Measurements from ENCODE around the gene RNF14.
"Not testable (repeated sequence)": the region's sequence is repeated elsewhere in the genome, so short reads cannot be mapped to it uniquely, and the experiment has no call there.

RNF14 gene

DNA sequence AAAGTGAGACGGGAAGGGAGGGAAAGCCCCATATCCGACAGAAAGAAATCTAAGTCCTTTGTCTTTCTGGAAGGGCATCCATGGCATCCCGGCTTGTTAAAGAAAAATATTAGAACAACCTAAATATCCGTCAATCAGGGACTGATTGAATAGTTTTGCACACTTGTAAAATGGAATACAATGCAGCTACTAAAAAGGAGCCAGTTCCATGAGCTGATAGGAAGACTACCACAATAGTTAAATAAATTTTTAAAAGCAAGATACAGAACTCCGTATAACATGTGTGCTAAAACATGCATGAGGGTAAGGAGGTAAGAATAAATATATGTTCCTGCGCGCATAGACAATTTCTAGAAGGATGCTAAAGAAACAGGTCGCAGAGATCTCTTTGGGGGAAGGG, 56.7 kb downstream of the RNF14 start:
- Mint-ChIP-seq H3K4me3 (peak overlapping the region in 1 of 2 donors; percentile 82), H3K4me1 (peaks cover 7 to 14% of the 10 kb centered on the region in 2 donors), H3K27me3 (peaks cover 12 to 30% of the 10 kb centered on the region in 2 donors), H3K9me3 (no peaks in the 10 kb centered on the region), H3K27ac (no peak overlapping the region), H3K36me3 (no peaks in the 10 kb centered on the region)
- ATAC-seq (replicated peaks) = no peak
- DNase-seq = no peak

- Mint-ChIP-seq H3K36me3 (no peaks in the 10 kb centered on the region), H3K27ac (no peak overlapping the region), H3K9me3 (no peaks in the 10 kb centered on the region), H3K27me3 (peaks cover 31 to 62% of the 10 kb centered on the region in 2 donors), H3K4me3 (no peak overlapping the region), H3K4me1 (no peaks in the 10 kb centered on the region)
- ATAC-seq (replicated peaks) (no peak), DNase-seq (no peak)
Observed at GRCh38 chr5:142032150-142032549, 63.2 kb downstream of the RNF14 start.

GRCh38 chr5:142032747-142033631, 64.1 kb downstream of the RNF14 start:
- no peaks in the 10 kb centered on the region for H3K4me1 Mint-ChIP-seq
- no peak for ATAC-seq (replicated peaks)

GRCh38 chr5:142033632-142034567, 65.0 kb downstream of the RNF14 start:
- DNase-seq; ATAC-seq (replicated peaks); H3K27ac Mint-ChIP-seq; H3K4me1 Mint-ChIP-seq; H3K36me3 Mint-ChIP-seq; H3K9me3 Mint-ChIP-seq; H3K4me3 Mint-ChIP-seq: not testable (repeated sequence)
- H3K27me3 Mint-ChIP-seq = peaks cover 36 to 60% of the 10 kb centered on the region in 2 donors

More at GRCh38 chr5:142032747-142033631, 64.1 kb downstream of the RNF14 start:
- H3K9me3 Mint-ChIP-seq = no peaks in the 10 kb centered on the region
- no peaks in the 10 kb centered on the region for H3K36me3 Mint-ChIP-seq
- no peak overlapping the region for H3K4me3 Mint-ChIP-seq
- peaks cover 36 to 69% of the 10 kb centered on the region in 2 donors for H3K27me3 Mint-ChIP-seq
- DNase-seq = no peak
- H3K27ac Mint-ChIP-seq = no peak overlapping the region

GRCh38 chr5:142034994-142035393, 66.1 kb downstream of the RNF14 start:
- H3K27ac Mint-ChIP-seq = no peak overlapping the region
- H3K27me3 Mint-ChIP-seq = peaks cover 40 to 59% of the 10 kb centered on the region in 2 donors
- ATAC-seq (replicated peaks) (no peak), DNase-seq (no peak)
- H3K4me1 Mint-ChIP-seq = no peaks in the 10 kb centered on the region
- no peaks in the 10 kb centered on the region for H3K36me3 Mint-ChIP-seq
- no peaks in the 10 kb centered on the region for H3K9me3 Mint-ChIP-seq
- no peak overlapping the region for H3K4me3 Mint-ChIP-seq

GRCh38 chr5:142036918-142037317, 68.0 kb downstream of the RNF14 start:
- no peak for ATAC-seq (replicated peaks)
- Mint-ChIP-seq H3K9me3 (no peaks in the 10 kb centered on the region), H3K27ac (no peak overlapping the region), H3K4me3 (no peak overlapping the region), H3K4me1 (no peaks in the 10 kb centered on the region), H3K36me3 (no peaks in the 10 kb centered on the region), H3K27me3 (peaks cover 26 to 44% of the 10 kb centered on the region in 2 donors)
- no peak for DNase-seq

DNA sequence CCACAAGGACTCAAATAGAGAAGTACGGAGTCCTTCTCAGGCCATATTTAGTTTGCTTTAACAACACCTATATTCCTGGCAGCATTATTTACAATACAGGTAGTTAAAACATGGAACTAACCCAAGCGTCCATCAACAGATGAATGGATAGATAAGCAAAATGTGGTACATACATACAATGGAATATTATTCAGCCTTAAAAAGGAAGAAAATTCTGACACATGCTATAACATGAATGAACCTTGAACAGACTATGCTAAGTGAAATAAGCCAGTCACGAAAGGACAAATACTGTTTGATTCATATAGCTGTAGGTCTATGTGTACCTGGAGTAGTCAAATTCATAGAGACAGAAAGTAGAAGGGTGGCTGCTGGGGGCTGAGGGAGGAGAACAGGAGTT, 68.7 kb downstream of the RNF14 start:
- H3K4me3 Mint-ChIP-seq; DNase-seq; H3K27ac Mint-ChIP-seq; H3K4me1 Mint-ChIP-seq; H3K9me3 Mint-ChIP-seq; ATAC-seq (replicated peaks); H3K36me3 Mint-ChIP-seq: not testable (repeated sequence)
- peaks cover 27 to 45% of the 10 kb centered on the region in 2 donors for H3K27me3 Mint-ChIP-seq

- H3K4me3 Mint-ChIP-seq = no peak overlapping the region
- H3K4me1 Mint-ChIP-seq = no peaks in the 10 kb centered on the region
- H3K9me3 Mint-ChIP-seq = no peaks in the 10 kb centered on the region
- no peaks in the 10 kb centered on the region for H3K36me3 Mint-ChIP-seq
- DNase-seq (no peak), ATAC-seq (replicated peaks) (no peak)
- no peak overlapping the region for H3K27ac Mint-ChIP-seq
- peaks cover 23 to 37% of the 10 kb centered on the region in 2 donors for H3K27me3 Mint-ChIP-seq
Observed at GRCh38 chr5:142038735-142039134, 69.8 kb downstream of the RNF14 start.
